ENCODE results near the gene MTFP1.
"Not testable (repeated sequence)": the region's sequence is repeated elsewhere in the genome, so short reads cannot be mapped to it uniquely, and the experiment has no call there.

Gene MTFP1

GRCh38 chr22:30459181-30460052 is 33.8 kb downstream of the MTFP1 start:
- DNase-seq: peak; percentile 33

GRCh38 chr22:30460147-30460546 is 34.6 kb downstream of the MTFP1 start:
- no peak for DNase-seq

- DNase-seq: not testable (repeated sequence)
These were observed 35.0 kb downstream of the MTFP1 start for GRCh38 chr22:30460555-30460954.

GRCh38 chr22:30469165-30469564 is 43.6 kb downstream of the MTFP1 start:
- no peak for DNase-seq

- DNase-seq: no peak
These were observed 45.1 kb downstream of the MTFP1 start for GRCh38 chr22:30470655-30471054.

GRCh38 chr22:30471616-30472318 is 46.2 kb downstream of the MTFP1 start, which contains the start of gene SEC14L3:
TSS of gene SEC14L3 (minus strand) at chr22:30472017. CDS start at chr22:30471958, 59 bp downstream.
- no peak for DNase-seq

- DNase-seq: no peak
These were observed 47.6 kb downstream of the MTFP1 start for GRCh38 chr22:30472994-30473720.

GRCh38 chr22:30474121-30474520 is 48.6 kb downstream of the MTFP1 start:
- DNase-seq: no peak

- DNase-seq: no peak
These were observed 49.3 kb downstream of the MTFP1 start for GRCh38 chr22:30474683-30475424.
